Thyroid gland (tissue), 4 donors: ENCODE data around the gene ANKRD11. TPM values are rescaled to one million over a fixed set of nuclear protein-coding genes. Genes with fewer than 3 reads are reported as not detected.

Source experiments
- DNase-seq, 2 donors: peaks; one replicate each; pipeline ENCODE4 v3.0.0-alpha.2; 2019
- H3K27ac ChIP-seq, 3 donors: fragments of 200-600 bp; sonication (generic); 1 replicate in 2 of 3; 2 replicates in 1 of 3; pipeline ENCODE4 v1.5.1; 2016 to 2019; ENCODE audit warnings: mild to moderate bottlenecking in 1 of 3, moderate library complexity in 1 of 3
- H3K27me3 ChIP-seq: fragments of 200-600 bp; sonication (generic); one replicate; pipeline ENCODE4 v1.5.1; 2019
- H3K36me3 ChIP-seq, 2 donors: fragments of 200-600 bp; sonication (generic); one replicate each; pipeline ENCODE4 v1.5.1; 2016 to 2019
- H3K4me1 ChIP-seq, 2 donors: fragments of 200-600 bp; sonication (generic); one replicate each; pipeline ENCODE4 v1.5.1; 2017 to 2019
- H3K4me3 ChIP-seq, 3 donors: fragments of 200-600 bp; sonication (generic); replicated peaks in 1 of 3; 1 replicate in 2 of 3; 2 replicates in 1 of 3; pipeline ENCODE4 v1.5.1; 2016; ENCODE audit warnings: mild to moderate bottlenecking in 1 of 3
- H3K9me3 ChIP-seq: fragments of 200-600 bp; sonication (generic); one replicate; pipeline ENCODE4 v1.5.1; 2017
- POLR2A ChIP-seq, 2 donors: fragments of 450-650 bp; IDR thresholded peaks; one replicate each; pipeline ENCODE4 v1.6.1; 2017; ENCODE audit warnings: antibody characterized with exemption in 2 of 2, mild to moderate bottlenecking in 2 of 2, moderate library complexity in 1 of 2
- WGBS, 2 donors: methylation state at CpG; one replicate each; pipeline ENCODE4 v1.1.5; 2017; 5-methylcytosine and 5-hydroxymethylcytosine counted together
- intact Hi-C: fragments of 100-400 bp; cut with DNase I; formaldehyde crosslinking; loops from one replicate; pipeline ENCODE4 v1.15.1; 2023
- total RNA-seq, 4 donors: library from RNA; depleted of rRNA; stranded (reverse); fragments of >200 nt; gene quantifications; one replicate each; pipeline ENCODE4 v1.2.3, GENCODE V29; 2016
- TF ChIP-seq, protein P1 (sequence below), 6 experiments: fragments of 200-600 bp in 3 of 6; fragments of 450-650 bp in 3 of 6; sonication (generic) in 3 of 6; IDR thresholded peaks; one replicate each; pipeline ENCODE4 v1.5.1; 2016 to 2019; ENCODE audit warnings: antibody characterized with exemption in 6 of 6, mild to moderate bottlenecking in 2 of 6, inconsistent platforms in 1 of 6, moderate library complexity in 1 of 6

ANKRD11 gene
- total RNA-seq, 4 donors from 2014 or later = 62.1 to 90.4 (median 75.0) TPM

DNA sequence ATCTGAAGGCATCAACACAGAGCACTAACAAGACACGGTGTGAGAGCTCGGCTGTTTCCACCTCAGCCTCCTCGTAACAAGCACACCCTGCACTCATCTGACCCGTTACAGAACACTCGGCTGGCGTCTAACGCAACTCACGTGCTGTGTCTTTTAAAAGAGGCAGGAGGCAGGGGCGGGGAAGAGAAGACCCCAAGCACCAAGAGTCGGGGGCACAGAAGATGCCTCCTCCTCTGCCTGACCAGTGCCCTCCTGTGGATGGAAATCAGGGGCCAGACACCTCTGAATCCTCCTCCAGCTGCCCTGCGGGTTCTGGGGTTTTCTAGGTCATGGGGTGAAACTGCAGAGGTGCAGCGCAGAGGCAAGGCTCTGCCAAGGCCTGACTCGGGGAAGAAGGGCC, 198.6 kb downstream of the ANKRD11 start:
- no peak overlapping the region for H3K4me3 ChIP-seq
- H3K9me3 ChIP-seq = no peaks in the 10 kb centered on the region
- WGBS, 2 donors = 80 to 87% methylated on average over 5 to 12 of the region's 13 CpGs
- no peak overlapping the region for H3K27ac ChIP-seq
- DNase-seq = no peak
- no peaks in the 10 kb centered on the region for H3K4me1 ChIP-seq
- no peaks in the 10 kb centered on the region for H3K27me3 ChIP-seq
- intact Hi-C loops = no loop called here
- peaks cover 0 to 17% of the 10 kb centered on the region in 2 donors for H3K36me3 ChIP-seq
- TF ChIP-seq, protein P1, sequence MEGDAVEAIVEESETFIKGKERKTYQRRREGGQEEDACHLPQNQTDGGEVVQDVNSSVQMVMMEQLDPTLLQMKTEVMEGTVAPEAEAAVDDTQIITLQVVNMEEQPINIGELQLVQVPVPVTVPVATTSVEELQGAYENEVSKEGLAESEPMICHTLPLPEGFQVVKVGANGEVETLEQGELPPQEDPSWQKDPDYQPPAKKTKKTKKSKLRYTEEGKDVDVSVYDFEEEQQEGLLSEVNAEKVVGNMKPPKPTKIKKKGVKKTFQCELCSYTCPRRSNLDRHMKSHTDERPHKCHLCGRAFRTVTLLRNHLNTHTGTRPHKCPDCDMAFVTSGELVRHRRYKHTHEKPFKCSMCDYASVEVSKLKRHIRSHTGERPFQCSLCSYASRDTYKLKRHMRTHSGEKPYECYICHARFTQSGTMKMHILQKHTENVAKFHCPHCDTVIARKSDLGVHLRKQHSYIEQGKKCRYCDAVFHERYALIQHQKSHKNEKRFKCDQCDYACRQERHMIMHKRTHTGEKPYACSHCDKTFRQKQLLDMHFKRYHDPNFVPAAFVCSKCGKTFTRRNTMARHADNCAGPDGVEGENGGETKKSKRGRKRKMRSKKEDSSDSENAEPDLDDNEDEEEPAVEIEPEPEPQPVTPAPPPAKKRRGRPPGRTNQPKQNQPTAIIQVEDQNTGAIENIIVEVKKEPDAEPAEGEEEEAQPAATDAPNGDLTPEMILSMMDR (IDR thresholded peaks at IDR 0.05) = no peak

DNA sequence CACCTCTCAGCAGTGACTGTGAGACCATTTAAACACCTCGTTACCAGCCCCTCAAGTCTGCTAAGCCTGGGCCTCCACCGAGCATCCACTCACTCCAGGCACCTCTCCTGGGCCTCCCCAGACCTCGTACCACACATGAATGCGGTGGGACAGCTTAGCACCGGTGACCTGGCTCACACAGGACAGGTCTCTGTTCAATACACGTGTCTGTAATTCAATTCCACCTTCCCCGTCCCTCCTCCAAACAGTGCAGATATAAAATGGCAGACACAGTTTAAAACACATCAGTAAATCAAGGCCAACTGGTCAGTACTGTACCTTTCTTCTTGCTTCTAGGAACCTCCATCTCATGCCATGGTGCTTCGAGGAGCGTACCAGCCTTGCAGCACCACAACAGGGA, 199.0 kb downstream of the ANKRD11 start:
- no peaks in the 10 kb centered on the region for H3K27me3 ChIP-seq
- no peak for DNase-seq
- no peaks in the 10 kb centered on the region for H3K4me1 ChIP-seq
- H3K36me3 ChIP-seq = peaks cover 0 to 21% of the 10 kb centered on the region in 2 donors
- no peak overlapping the region for H3K27ac ChIP-seq
- H3K4me3 ChIP-seq = no peak overlapping the region
- intact Hi-C loops = no loop called here
- WGBS, 2 donors = 71 to 78% methylated on average over 9 of the region's 9 CpGs
- TF ChIP-seq, protein P1 (IDR thresholded peaks at IDR 0.05) = no peak
- no peak for TF ChIP-seq POLR2A (IDR thresholded peaks at IDR 0.05)
- no peaks in the 10 kb centered on the region for H3K9me3 ChIP-seq

DNA sequence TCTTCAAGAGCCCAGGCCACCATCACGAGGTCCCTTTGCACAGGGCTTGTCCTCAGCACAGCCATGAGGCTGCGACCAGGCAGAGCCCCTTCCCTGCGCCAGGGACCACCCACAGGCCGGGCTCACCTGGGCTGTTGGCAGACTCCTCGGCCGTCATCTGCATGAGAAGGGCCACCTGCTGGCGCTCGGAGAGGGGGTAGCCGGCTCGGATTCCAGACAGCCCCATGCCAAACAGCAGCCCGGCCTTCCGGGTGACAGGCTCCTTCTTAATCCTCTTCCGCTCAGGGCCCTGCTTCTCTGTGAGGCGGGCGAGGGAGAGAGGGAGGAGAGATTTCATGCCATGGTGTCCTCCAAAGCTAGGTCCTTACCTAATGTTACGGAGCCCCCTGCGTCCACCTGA, 199.5 kb downstream of the ANKRD11 start:
- intact Hi-C loops = no loop called here
- peaks cover 4 to 25% of the 10 kb centered on the region in 2 donors for H3K36me3 ChIP-seq
- no peak for TF ChIP-seq POLR2A (IDR thresholded peaks at IDR 0.05)
- TF ChIP-seq, protein P1 (IDR thresholded peaks at IDR 0.05) = no peak
- H3K27me3 ChIP-seq = no peaks in the 10 kb centered on the region
- no peak overlapping the region for H3K4me3 ChIP-seq
- no peak overlapping the region for H3K27ac ChIP-seq
- H3K4me1 ChIP-seq = no peaks in the 10 kb centered on the region
- no peaks in the 10 kb centered on the region for H3K9me3 ChIP-seq
- WGBS, 2 donors = 90 to 100% methylated on average over 2 to 10 of the region's 17 CpGs
- no peak for DNase-seq

DNA sequence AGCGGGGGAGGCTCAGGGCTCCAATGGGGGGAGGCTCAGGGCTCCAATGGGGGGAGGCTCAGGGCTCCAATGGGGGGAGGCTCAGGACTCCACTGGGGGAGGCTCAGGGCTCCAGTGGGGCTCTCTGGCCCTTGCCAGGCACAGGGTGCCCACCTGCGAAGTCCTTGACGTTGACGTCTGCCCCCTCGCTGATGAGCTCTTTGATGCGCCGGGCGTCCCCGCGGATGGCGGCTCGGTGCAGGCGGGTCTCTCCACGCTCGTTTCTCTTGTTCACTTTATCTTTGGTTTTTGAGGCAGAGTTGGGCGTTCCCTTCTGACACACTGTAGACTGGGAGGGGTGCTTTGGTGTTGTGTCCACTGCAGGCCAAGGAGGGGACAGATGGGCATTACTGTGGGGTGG, 199.9 kb downstream of the ANKRD11 start:
- Histone ChIP-seq H3K27me3 (no peaks in the 10 kb centered on the region), H3K4me3 (no peak overlapping the region), H3K9me3 (no peaks in the 10 kb centered on the region), H3K4me1 (no peaks in the 10 kb centered on the region), H3K36me3 (peaks cover 8 to 29% of the 10 kb centered on the region in 2 donors), H3K27ac (no peak overlapping the region)
- no peak for TF ChIP-seq POLR2A (IDR thresholded peaks at IDR 0.05)
- TF ChIP-seq, protein P1 (IDR thresholded peaks at IDR 0.05) = no peak
- intact Hi-C loops = no loop called here
- DNase-seq = no peak
- WGBS, 2 donors = 90 to 95% methylated on average over 12 to 15 of the region's 16 CpGs

DNA sequence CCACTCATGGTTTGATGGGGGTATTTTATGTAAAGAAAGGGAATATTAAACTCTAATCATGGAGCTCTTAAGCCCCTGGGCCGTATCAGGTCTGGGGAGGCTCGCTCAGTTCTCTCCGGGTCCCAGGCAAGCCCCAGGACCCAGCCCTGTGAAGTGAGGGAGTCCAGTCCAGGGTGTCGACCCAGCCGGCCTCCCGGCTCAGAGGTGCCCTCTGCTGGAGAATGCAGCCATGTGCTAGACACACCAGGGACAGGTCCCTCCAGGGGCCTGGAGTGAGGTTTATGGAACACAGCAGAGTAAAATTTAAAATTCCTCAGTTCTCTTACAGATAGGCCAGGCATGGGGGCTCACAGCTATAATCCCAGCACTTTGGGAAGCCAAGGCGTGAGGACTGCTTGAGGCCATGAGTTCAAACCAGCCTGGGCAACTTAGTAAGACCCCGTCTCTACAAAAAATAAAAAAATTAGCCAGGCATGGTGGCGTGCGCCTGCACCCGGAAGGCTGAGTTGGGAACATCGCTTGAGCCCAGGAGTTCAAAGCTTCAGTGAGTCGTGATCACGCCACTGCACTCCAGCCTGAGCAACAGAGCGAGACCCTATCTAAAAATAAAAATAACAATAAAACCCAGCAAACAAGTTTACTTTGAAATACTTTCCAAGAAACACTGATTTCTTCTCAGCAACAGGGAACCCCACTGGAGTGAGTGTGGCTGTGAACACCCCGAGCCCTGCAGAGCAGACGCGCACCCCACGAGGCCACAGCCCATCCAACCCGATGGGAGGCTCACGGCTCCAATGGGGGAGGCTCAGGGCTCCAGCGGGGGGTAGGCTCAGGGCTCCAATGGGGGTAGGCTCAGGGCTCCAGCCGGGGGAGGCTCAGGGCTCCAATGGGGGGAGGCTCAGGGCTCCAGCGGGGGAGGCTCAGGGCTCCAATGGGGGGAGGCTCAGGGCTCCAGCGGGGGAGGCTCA, 200.6 kb downstream of the ANKRD11 start:
- WGBS, 2 donors = 73 to 76% methylated on average over 18 to 21 of the region's 25 CpGs
- peak; percentile 61 to 74 for DNase-seq
- intact Hi-C loops = loop anchor here (5.0 kb wide), 1 partner anchor 47 kb away; no protein-coding TSS in a partner anchor
- Histone ChIP-seq H3K9me3 (no peaks in the 10 kb centered on the region), H3K36me3 (peaks cover 16 to 37% of the 10 kb centered on the region in 2 donors), H3K4me1 (no peaks in the 10 kb centered on the region), H3K27me3 (no peaks in the 10 kb centered on the region), H3K4me3 (no peak overlapping the region), H3K27ac (no peak overlapping the region)
- TF ChIP-seq, protein P1 (IDR thresholded peaks at IDR 0.05) = peak; percentile 53 to 82 (median 62)
- TF ChIP-seq POLR2A (IDR thresholded peaks at IDR 0.05) = no peak
